Chondrocyte (in vitro differentiated cells): Measurements from ENCODE around the gene PBX1. TPM values are rescaled to one million over a fixed set of nuclear protein-coding genes. Genes with fewer than 3 reads are reported as not detected.

Experiments used
- DNase-seq: peaks from one replicate; pipeline ENCODE4 v3.0.0; 2021; ENCODE audit warnings: mixed read lengths, low spot score
- H3K27ac Mint-ChIP-seq: one replicate; pipeline ENCODE4 v1.8.0; 2021; ENCODE audit warnings: mild to moderate bottlenecking, moderate library complexity, mixed read lengths; ENCODE audit not compliant: unreplicated experiment
- H3K27me3 Mint-ChIP-seq: 2 replicates; pipeline ENCODE4 v1.8.0; 2021; ENCODE audit warnings: low read depth, mixed read lengths
- H3K36me3 Mint-ChIP-seq: 2 replicates; pipeline ENCODE4 v1.8.0; 2021; ENCODE audit warnings: low read depth, mixed read lengths
- H3K4me1 Mint-ChIP-seq: 2 replicates; pipeline ENCODE4 v1.8.0; 2021; ENCODE audit warnings: low read depth, mild to moderate bottlenecking, mixed read lengths
- H3K4me3 Mint-ChIP-seq: one replicate; pipeline ENCODE4 v1.8.0; 2021; ENCODE audit warnings: mild to moderate bottlenecking, moderate library complexity, mixed read lengths; ENCODE audit not compliant: unreplicated experiment
- H3K9me3 Mint-ChIP-seq: 2 replicates; pipeline ENCODE4 v1.8.0; 2021; ENCODE audit warnings: low read depth, mixed read lengths
- total RNA-seq: library from RNA; stranded (reverse); gene quantifications from 3 replicates; pipeline ENCODE4 v1.2.1, GENCODE V29; 2021
- TF ChIP-seq, protein P1 (sequence below): fragments of 200-600 bp; sonication (generic); IDR thresholded peaks from 2 replicates; pipeline ENCODE4 v1.5.0; 2021; ENCODE audit warnings: antibody characterized with exemption, mild to moderate bottlenecking, moderate library complexity

PBX1 gene
- total RNA-seq, 1 donor from 2014 or later: 23.0 TPM

DNA sequence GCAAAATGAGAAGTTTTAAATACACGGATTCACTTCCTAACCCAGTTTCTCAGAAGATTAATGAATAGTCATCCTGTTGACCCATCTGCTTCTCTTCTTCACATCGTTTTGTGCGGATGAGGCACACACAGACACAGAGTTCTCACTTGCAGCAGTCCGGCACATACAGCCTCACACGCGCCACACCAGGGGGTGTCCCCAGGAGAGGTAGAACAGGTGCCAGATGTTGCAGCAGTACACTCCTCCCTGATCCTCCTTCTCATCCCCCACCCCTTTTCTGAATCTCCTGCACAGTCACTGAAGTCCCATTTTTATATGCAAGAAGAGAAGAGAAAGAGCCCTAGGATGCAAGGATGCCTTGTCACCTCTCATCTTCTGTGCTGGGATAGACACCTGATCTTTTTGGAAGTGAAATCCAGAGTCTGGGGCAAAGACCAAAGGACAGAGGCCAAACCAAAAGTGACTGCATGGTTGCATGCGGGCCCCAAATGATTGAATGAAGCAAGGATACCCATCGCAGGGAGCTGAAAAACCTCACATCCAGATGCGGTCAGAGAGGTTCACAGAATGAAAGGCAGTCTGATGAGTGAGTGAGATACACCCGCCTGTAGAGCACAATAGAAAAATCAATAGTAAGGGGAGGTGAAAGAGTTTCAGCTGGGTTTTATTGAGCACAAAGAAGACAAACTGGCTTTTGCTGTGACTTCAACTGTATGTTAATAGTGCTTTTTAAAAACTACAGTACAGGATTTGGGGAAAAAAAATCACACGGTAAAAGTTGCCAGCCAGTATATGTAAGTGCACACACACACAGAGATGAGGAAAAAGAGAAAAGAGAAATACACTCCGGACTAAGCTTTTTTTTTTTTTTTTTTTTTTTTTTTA, 28.9 kb downstream of the PBX1 start:
- Mint-ChIP-seq H3K9me3 (no peaks in the 10 kb centered on the region), H3K27ac (peak overlapping the region; percentile 95), H3K4me1 (peaks cover 79% of the 10 kb centered on the region), H3K4me3 (peak overlapping the region; percentile 7), H3K36me3 (no peaks in the 10 kb centered on the region), H3K27me3 (no peaks in the 10 kb centered on the region)
- TF ChIP-seq, protein P1, sequence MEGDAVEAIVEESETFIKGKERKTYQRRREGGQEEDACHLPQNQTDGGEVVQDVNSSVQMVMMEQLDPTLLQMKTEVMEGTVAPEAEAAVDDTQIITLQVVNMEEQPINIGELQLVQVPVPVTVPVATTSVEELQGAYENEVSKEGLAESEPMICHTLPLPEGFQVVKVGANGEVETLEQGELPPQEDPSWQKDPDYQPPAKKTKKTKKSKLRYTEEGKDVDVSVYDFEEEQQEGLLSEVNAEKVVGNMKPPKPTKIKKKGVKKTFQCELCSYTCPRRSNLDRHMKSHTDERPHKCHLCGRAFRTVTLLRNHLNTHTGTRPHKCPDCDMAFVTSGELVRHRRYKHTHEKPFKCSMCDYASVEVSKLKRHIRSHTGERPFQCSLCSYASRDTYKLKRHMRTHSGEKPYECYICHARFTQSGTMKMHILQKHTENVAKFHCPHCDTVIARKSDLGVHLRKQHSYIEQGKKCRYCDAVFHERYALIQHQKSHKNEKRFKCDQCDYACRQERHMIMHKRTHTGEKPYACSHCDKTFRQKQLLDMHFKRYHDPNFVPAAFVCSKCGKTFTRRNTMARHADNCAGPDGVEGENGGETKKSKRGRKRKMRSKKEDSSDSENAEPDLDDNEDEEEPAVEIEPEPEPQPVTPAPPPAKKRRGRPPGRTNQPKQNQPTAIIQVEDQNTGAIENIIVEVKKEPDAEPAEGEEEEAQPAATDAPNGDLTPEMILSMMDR: no peak
- DNase-seq: no peak

GRCh38 chr1:164588516-164589341, 29.7 kb downstream of the PBX1 start:
- no peaks in the 10 kb centered on the region for H3K27me3 Mint-ChIP-seq
- peaks cover 79% of the 10 kb centered on the region for H3K4me1 Mint-ChIP-seq
- peak overlapping the region; percentile 95 for H3K27ac Mint-ChIP-seq
- no peaks in the 10 kb centered on the region for H3K36me3 Mint-ChIP-seq
- peak overlapping the region; percentile 71 for H3K4me3 Mint-ChIP-seq
- no peak for DNase-seq
- TF ChIP-seq, protein P1: peak; percentile 9
- no peaks in the 10 kb centered on the region for H3K9me3 Mint-ChIP-seq

DNA sequence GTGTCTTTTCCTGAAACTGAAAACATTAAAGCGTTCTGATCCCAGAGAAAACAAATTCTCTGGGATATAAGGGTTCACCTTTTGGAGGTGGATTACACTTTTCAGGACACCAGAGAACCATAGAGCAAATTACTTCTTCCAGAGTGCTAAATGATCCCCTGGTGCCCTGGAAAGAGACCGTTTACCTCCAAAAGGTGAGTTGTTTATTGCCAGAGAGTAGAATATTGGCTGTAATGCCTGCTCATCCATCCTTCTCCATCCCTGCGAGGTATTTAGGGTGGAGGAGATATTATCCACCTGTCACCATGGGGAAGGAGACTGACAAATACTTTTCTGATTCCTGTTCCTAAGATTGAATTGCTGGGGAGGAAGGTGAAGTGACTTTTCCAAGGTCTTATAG, 30.4 kb downstream of the PBX1 start:
- H3K27me3 Mint-ChIP-seq: no peaks in the 10 kb centered on the region
- H3K36me3 Mint-ChIP-seq: no peaks in the 10 kb centered on the region
- H3K4me3 Mint-ChIP-seq: peak overlapping the region; percentile 71

GRCh38 chr1:164589961-164590507, 31.1 kb downstream of the PBX1 start:
- no peaks in the 10 kb centered on the region for H3K9me3 Mint-ChIP-seq
- H3K4me3 Mint-ChIP-seq: no peak overlapping the region
- peak overlapping the region; percentile 58 for H3K27ac Mint-ChIP-seq
- H3K27me3 Mint-ChIP-seq: no peaks in the 10 kb centered on the region
- TF ChIP-seq, protein P1: no peak
- H3K4me1 Mint-ChIP-seq: peaks cover 69% of the 10 kb centered on the region
- no peaks in the 10 kb centered on the region for H3K36me3 Mint-ChIP-seq
- DNase-seq: no peak

More for the DNA sequence above, 30.4 kb downstream of the PBX1 start:
- peaks cover 76% of the 10 kb centered on the region for H3K4me1 Mint-ChIP-seq
- TF ChIP-seq, protein P1: no peak
- H3K9me3 Mint-ChIP-seq: no peaks in the 10 kb centered on the region
- H3K27ac Mint-ChIP-seq: peak overlapping the region; percentile 95
- DNase-seq: no peak

DNA sequence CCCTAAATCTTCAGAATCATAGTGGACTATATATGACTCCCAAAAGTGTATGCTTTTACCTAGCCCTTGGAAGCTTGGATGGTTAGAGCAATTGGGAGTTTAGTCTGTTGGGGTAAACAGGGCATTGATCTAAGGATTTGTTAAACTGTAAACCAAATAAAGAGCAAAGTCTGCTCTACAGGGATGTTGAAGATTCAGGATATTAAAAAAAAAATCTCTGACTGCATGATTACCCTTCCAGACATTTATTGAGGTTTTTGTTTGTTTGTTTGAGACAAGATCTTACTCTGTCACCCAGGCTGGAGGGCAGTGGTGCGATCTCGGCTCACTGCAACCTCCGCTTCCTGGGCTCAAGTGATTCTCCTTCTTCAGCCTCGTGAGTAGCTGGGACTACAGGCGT, 31.6 kb downstream of the PBX1 start:
- H3K4me3 Mint-ChIP-seq: no peak overlapping the region
- no peaks in the 10 kb centered on the region for H3K9me3 Mint-ChIP-seq
- TF ChIP-seq, protein P1: no peak
- peaks cover 64% of the 10 kb centered on the region for H3K4me1 Mint-ChIP-seq
- H3K36me3 Mint-ChIP-seq: no peaks in the 10 kb centered on the region
- no peaks in the 10 kb centered on the region for H3K27me3 Mint-ChIP-seq
- DNase-seq: no peak
- no peak overlapping the region for H3K27ac Mint-ChIP-seq
